SH-SY5Y (cell line): ENCODE results near the gene AOPEP.

Experiments used
- GATA2 ChIP-seq: IDR thresholded peaks from 2 replicates; pipeline ENCODE4 v1.6.1; 2011; ENCODE audit warnings: mild to moderate bottlenecking, low read depth, low read length
- GATA3 ChIP-seq: IDR thresholded peaks from 2 replicates; pipeline ENCODE4 v1.6.1; 2011; ENCODE audit warnings: low read depth, mild to moderate bottlenecking, low read length, moderate library complexity

AOPEP gene

DNA sequence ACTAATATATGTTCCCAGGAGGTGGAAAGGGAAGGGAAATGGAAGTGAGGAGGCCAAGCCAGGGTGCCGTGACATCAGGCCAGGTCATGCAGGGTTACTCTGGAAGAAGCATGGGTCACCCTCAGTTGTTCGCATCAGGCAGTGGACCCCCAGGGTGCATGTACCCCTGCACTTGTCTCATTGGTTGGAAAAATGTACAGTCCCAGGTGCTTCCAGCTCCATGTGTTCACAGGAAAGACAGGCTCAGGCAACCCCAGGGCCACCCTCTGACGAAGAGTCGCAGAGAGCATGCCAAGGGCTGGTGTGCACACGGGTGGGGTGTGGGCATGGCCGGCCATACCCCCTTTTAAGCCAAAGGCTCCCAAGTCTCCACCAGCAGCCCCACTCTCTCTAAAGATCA is 208.9 kb downstream of the AOPEP start:
- TF ChIP-seq GATA3, result no peak
- TF ChIP-seq GATA2, result no peak

DNA sequence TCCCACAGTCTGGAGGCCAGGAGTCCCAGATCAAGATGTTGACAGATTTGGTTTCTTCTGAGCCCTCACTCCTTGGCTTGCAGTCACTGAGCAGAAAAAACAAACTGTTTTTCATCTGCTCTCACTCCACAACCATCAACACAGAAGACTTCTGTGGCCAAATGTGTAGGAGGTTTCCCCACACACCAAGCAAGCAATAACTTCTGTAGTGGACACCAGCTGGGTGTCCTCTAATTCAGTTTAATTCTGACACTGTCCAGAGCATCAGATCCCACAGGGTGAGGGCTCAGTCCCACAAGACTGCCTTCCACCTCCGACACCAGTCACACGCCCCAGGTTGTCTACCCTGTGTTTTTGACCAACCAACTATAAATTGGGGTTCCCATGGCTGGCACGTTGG is 209.9 kb downstream of the AOPEP start:
- no peak for TF ChIP-seq GATA3
- no peak for TF ChIP-seq GATA2

DNA sequence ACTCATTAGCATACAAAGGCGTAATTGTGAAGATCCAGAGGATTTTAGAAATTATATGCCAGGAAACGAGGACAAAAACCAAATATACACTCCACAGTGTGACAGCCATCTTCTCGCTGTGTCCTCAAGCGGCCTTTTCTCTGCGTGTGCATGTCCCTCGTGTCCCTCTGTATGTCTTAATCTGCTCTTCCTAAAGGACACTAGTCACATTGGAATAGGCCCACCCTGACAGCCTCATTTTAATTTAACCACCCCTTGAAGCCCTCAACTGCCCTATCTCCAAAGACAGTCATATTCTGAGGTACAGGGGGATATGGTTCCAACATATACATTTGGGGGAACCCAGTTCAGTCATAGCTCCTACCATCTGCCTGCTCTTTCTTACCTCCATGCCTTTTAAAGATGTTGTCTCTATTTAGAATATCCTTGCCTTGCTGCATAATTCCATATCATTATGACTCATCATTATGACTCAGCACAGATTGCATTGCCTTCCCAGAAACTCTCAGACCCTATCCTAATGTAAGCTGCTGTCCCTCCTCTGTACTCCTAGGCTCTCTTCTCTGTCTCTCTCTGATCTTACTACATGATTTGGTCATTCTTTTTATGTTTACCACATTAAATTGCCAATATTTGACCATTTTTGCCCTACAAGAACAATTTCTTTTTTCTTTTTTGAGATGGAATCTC is 210.9 kb downstream of the AOPEP start:
- TF ChIP-seq GATA2, result no peak
- TF ChIP-seq GATA3, result no peak

DNA sequence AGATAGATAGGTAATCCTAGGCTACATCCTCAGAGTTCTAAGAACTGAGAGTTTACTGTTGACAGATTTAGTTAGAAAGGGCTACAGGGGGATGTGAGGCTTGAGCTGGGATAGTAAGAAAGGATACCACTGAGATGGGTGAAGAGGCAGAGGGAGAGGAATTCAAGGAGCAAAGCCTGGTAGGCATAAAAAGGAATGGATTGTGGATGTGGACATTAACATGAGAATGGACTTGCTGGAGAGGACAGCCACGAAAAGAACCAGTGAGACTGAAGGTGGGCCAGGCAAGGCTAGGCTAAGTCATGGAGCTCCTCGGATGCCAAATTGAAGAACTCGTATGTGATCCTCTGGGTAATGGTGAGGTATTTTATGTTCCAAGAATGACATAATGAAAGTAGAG is 211.9 kb downstream of the AOPEP start:
- TF ChIP-seq GATA3 (no peak), GATA2 (no peak)

DNA sequence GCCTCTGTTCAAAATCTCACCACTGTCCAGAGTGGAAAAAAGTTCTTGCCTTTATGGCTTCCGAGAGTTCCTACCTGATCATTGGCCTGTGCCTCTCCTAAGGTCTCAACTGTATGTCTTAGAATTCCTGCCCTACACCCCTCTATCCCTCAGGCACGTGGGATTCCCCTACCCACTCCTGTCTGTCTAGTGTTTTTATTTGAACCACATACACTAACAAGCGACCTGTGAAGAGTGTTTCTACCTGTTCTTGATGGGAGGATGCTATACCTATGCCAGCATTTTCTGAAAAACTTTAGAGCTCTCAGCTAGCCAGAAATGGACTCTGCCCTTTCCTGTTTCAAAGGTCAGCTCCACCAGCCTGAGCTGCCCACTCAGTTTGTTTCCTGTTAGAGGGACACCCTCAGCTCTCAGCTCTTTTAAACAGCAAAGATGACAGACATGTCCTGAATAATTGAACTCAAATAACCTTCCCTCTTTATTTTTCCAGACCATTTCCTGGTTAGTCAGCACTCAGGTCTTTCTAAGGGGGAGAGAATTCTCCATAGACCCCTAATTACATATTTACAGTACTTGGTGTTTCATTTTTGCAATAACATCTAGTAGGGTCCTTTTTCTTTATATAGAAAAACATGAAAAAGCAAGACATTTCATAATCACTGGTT is 214.8 kb downstream of the AOPEP start:
- no peak for TF ChIP-seq GATA3

DNA sequence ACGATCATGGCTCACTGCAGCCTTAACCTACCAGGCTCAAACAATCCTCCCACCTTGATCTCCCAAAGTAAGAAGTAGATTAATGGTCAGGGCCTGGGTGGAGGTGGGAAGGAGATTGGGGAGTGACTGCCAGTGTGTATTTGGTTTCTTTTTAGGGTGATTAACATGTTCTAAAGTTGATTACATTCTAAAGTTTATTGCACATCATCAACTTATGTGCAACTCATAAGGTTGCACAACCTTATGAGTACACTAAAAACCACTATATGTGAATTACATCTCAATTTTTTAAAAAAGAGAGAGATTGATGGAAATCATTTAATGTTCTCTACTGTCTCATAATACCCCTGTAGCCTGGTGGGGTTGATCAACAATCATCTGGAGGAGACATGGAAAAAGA is 218.1 kb downstream of the AOPEP start:
- TF ChIP-seq GATA3 (no peak), GATA2 (no peak)

DNA sequence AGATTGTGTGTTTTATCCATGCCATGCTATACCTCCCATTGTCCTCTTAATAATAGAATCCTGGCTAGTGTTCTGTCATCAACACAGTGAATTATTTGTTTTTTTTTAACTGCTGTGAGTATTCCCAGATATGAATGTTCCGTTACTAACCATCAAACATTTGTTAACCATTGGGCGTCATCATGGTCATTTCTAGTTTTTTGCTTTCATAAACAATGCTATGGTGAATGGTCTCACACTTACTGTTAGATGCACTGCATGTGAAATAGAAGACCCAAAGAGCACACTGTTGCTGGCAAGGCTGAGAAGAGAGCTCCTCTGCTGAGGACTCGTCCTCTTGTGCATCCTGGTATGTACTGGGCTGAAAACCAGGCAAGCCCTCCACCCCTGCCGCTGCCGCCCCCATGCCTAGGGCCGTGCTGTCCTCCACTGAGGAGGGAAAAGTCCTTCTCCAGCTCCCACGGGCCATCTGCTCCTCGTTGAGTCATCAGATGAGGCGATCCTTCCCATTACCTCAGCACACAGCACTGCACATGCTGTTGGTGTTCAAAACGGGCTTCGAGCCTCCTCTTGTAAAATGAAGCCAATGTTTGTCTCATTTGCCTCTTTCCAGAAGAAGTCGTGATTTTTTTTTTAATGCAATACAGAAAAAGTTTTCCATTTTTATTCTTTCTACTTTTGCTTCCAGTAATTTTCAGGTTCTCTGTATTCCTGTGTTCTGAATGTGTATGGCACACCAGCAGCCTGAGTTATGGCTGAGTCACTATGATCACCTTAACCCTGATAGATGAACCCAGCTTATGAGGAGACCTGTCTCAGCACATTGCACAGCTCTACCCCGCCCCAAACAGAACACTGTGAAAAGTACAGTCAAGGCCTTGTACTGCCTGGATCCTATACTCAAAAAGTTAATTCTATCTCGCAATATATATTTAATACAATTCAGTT is 219.0 kb downstream of the AOPEP start:
- TF ChIP-seq GATA2, result no peak

DNA sequence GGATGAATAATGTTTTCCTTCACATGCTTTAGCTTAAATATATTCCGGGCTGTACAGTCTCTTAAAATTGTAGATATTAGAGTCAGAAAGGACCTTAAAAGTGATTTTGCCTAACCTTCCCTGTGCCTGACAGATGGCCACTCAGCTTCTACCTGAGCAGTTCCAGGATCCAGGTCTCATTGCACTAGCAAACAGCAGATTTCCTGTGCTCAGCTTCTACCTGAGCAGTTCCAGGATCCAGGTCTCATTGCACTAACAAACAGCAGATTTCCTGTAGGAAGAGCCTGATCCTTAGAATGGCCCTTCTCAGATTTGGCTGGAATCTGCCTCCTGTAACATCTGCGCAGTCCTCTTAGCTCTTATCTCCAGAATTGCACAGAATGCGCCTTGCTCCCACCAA is 219.8 kb downstream of the AOPEP start:
- no peak for TF ChIP-seq GATA2
- TF ChIP-seq GATA3, result no peak

DNA sequence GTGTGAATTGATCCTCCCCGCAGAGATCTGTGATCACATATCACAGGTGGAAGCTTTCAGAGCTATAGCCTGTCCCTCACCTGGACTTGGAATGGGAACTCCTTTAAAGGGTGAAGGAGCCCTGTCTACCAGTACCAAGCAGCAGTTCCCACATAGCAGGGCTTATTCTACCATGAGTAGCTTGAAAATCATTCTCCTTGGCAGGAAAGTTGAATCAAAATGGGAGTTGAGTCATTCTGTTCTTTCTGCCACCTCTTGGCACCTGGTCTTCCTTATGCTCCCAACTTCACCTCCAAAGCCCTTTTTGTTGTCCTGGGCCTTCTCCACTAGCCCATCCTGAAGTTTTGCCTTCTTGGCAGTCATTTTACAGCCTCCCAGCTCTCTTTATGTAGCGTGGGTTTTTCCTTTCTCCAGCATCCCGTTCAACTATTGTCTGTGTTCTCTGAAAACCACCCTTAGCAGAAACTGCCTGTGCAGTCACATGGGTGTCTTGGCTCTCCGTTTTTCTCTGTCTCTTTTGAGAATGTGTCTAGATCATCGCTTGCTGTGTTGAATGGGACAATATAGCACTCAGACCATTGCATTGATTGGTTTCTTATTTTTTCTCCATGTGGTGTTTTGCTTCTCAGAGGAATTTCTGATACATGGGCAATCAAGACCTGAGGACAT is 222.2 kb downstream of the AOPEP start:
- TF ChIP-seq GATA3, result no peak
- TF ChIP-seq GATA2, result no peak

DNA sequence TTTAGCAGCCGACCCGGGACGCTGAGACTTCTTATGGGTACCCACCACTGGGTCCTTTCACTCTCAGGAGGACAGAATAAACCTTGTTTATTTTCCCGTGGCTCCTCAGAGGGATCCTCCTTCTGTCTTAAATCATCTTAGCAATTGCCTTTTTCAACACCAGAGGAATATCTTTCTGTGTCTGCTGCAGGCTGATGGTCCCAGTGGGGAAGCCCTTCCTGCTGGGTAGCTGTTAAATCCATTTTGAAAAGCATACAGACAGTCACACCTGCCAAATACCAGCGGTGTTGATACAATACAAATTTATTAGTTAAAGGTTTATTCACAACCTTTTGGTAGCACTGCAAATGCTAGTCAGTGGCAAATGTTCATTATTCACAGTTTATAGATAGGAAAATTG is 222.9 kb downstream of the AOPEP start:
- TF ChIP-seq GATA3 (no peak), GATA2 (no peak)

DNA sequence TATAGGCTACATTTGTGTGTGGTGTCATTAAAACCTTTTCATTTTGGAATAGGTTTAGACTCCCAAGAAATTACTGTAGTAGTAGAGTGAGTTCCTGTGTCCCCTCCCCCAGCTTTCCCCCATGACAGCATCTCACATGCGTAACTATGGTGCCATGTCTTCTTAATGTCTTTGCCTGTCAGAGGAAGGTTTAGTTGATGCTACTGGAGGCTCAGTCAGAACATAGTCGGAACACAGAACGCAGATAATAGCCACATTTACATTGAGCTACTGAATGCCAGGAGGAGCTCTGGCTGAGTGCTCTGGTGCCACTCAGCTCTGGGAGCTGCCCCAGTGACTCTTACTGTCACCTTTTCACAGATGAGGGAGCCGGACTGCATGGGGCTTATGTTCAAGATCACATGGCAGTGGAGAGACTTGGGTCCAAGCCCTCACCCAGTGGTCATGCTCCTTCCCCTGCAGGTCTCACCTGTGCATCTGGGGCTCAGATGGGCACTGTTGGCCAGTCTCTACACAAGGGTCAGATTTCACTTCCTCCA is 223.6 kb downstream of the AOPEP start:
- TF ChIP-seq GATA3, result no peak
- no peak for TF ChIP-seq GATA2

DNA sequence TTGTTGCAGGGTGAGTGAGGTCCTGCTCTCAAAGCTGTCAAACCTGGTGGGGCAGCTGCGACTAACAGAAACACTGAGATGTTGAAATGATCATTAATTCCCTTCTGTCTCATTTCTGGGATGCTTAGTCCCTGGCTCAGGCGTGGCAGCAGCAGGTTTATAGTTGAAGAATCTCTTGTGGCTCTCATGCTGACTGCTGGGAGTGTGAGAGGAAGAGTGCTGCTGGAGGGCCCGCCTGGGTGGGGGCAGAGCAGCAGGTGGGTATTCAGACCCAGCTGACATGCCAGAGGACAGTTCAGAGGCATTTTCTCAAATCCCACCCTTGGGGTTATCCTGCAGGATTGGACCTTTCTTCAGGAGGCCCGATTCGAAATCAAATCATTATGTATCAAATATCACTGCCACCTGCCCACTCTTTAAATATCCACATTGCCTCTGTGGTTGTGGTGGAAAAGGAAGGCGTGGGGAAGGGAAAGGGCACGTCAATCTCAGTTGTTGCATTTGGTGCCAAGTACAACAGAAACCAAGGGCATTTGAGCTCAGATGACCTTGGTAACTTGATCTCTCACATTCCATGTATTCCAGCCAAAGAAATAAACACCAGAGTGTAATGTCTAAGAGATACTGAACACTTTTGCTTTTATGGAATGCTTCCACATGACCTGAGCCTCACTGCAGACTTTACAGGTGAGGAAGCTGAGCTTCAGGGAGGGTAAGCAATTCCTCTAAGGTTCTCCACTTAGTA is 224.3 kb downstream of the AOPEP start:
- no peak for TF ChIP-seq GATA3
- no peak for TF ChIP-seq GATA2
